LHCN-M2 (cell line): ENCODE measurements around the gene MXI1. TPM values are rescaled to one million over a fixed set of nuclear protein-coding genes. Genes with fewer than 3 reads are reported as not detected.
"Not testable (repeated sequence)": the region's sequence is repeated elsewhere in the genome, so short reads cannot be mapped to it uniquely, and the experiment has no call there.

Experiments used
- DNase-seq: peaks from one replicate; pipeline ENCODE4 v3.0.0-alpha.2; 2012; ENCODE audit warnings: low read depth
- total RNA-seq: library from RNA; depleted of rRNA; stranded (reverse); fragments of >200 nt; gene quantifications from 2 replicates; pipeline ENCODE4 v1.2.3, GENCODE V29; 2014

Gene MXI1
- total RNA-seq, 1 experiment from 2014 or later, result 10.6 TPM

GRCh38 chr10:110237894-110238480, 30.6 kb downstream of the MXI1 start:
- DNase-seq, result no peak

- no peak for DNase-seq
These were observed 32.5 kb downstream of the MXI1 start for GRCh38 chr10:110239892-110240291.

GRCh38 chr10:110241407-110241806, 34.0 kb downstream of the MXI1 start:
- no peak for DNase-seq

GRCh38 chr10:110241841-110242240, 34.4 kb downstream of the MXI1 start:
- no peak for DNase-seq

GRCh38 chr10:110242511-110242910, 35.1 kb downstream of the MXI1 start:
- no peak for DNase-seq

GRCh38 chr10:110244550-110244949, 37.1 kb downstream of the MXI1 start:
- no peak for DNase-seq

GRCh38 chr10:110247833-110248232, 40.4 kb downstream of the MXI1 start:
- DNase-seq, result not testable (repeated sequence)

GRCh38 chr10:110249489-110249888, 42.1 kb downstream of the MXI1 start:
- not testable (repeated sequence) for DNase-seq

- not testable (repeated sequence) for DNase-seq
These were observed 44.0 kb downstream of the MXI1 start for GRCh38 chr10:110251392-110251791.

- DNase-seq, result no peak
These were observed 44.7 kb downstream of the MXI1 start for GRCh38 chr10:110252151-110252550.

- no peak for DNase-seq
These were observed 47.1 kb downstream of the MXI1 start for GRCh38 chr10:110254467-110254866.

GRCh38 chr10:110258542-110258941, 51.1 kb downstream of the MXI1 start:
- no peak for DNase-seq

GRCh38 chr10:110259317-110259716, 51.9 kb downstream of the MXI1 start:
- no peak for DNase-seq

- peak; percentile 47 for DNase-seq
These were observed 53.5 kb downstream of the MXI1 start for GRCh38 chr10:110260746-110261477.

- DNase-seq, result peak; percentile 48
These were observed 55.8 kb downstream of the MXI1 start for GRCh38 chr10:110263164-110263563.

GRCh38 chr10:110265573-110266193, 58.3 kb downstream of the MXI1 start:
- no peak for DNase-seq

- no peak for DNase-seq
These were observed 59.9 kb downstream of the MXI1 start for GRCh38 chr10:110267276-110267675.

- no peak for DNase-seq
These were observed 61.0 kb downstream of the MXI1 start for GRCh38 chr10:110268442-110268841.

- DNase-seq, result peak; percentile 18
These were observed 61.6 kb downstream of the MXI1 start for GRCh38 chr10:110268971-110269370.

GRCh38 chr10:110269374-110270318, 62.2 kb downstream of the MXI1 start:
- DNase-seq, result peak; percentile 24

- DNase-seq, result not testable (repeated sequence)
These were observed 65.6 kb downstream of the MXI1 start for GRCh38 chr10:110272995-110273394.

GRCh38 chr10:110273474-110273873, 66.1 kb downstream of the MXI1 start:
- peak; percentile 76 for DNase-seq
